Glutamatergic neuron (in vitro differentiated cells): ENCODE data around the gene PI4K2A. TPM values are rescaled to one million over a fixed set of nuclear protein-coding genes. Genes with fewer than 3 reads are reported as not detected.
A peak's percentile ranks its signal among the peaks of the same experiment; 100 is the strongest.
"Not testable (repeated sequence)": the region's sequence is repeated elsewhere in the genome, so short reads cannot be mapped to it uniquely, and the experiment has no call there.

Source experiments
- DNase-seq: peaks from one replicate; pipeline ENCODE4 v3.0.0; 2022
- H3K27ac Mint-ChIP-seq: one replicate; pipeline ENCODE4 v1.8.0; 2020; ENCODE audit warnings: mild to moderate bottlenecking, mixed read lengths, inconsistent platforms; ENCODE audit not compliant: unreplicated experiment
- H3K27me3 Mint-ChIP-seq: one replicate; pipeline ENCODE4 v1.8.0; 2020; ENCODE audit warnings: mild to moderate bottlenecking, moderate library complexity, mixed read lengths, inconsistent platforms; ENCODE audit not compliant: unreplicated experiment
- H3K36me3 Mint-ChIP-seq: one replicate; pipeline ENCODE4 v1.8.0; 2020; ENCODE audit warnings: mild to moderate bottlenecking, mixed read lengths, inconsistent platforms; ENCODE audit not compliant: unreplicated experiment
- H3K4me1 Mint-ChIP-seq: one replicate; pipeline ENCODE4 v1.8.0; 2020; ENCODE audit warnings: mild to moderate bottlenecking, low read depth, mixed read lengths, inconsistent platforms; ENCODE audit not compliant: unreplicated experiment
- H3K4me3 Mint-ChIP-seq: one replicate; pipeline ENCODE4 v1.8.0; 2020; ENCODE audit warnings: mild to moderate bottlenecking, mixed read lengths, inconsistent platforms; ENCODE audit not compliant: unreplicated experiment
- H3K9me3 Mint-ChIP-seq: one replicate; pipeline ENCODE4 v1.8.0; 2020; ENCODE audit warnings: mild to moderate bottlenecking, moderate library complexity, mixed read lengths, inconsistent platforms; ENCODE audit not compliant: unreplicated experiment
- CTCF ChIP-seq: fragments of 200-600 bp; sonication (generic); IDR thresholded peaks from one replicate; pipeline ENCODE4 v1.5.0; 2021; ENCODE audit not compliant: partially characterized antibody, unreplicated experiment
- total RNA-seq: library from RNA; stranded (reverse); fragmentation: NEBNext Ultra II Directional; extraction: Animal tissue kit (Norgen Biotek cat#: 25700); gene quantifications from one replicate; pipeline ENCODE4 v1.2.1, GENCODE V29; 2021; ENCODE audit not compliant: unreplicated experiment

The PI4K2A gene
- total RNA-seq, 1 donor from 2014 or later: 17.9 TPM

GRCh38 chr10:97648562-97649404 lies 8.3 kb downstream of the PI4K2A start:
- H3K9me3 Mint-ChIP-seq: no peaks in the 10 kb centered on the region
- H3K27me3 Mint-ChIP-seq: no peaks in the 10 kb centered on the region
- DNase-seq: no peak
- no peak for TF ChIP-seq CTCF
- no peaks in the 10 kb centered on the region for H3K36me3 Mint-ChIP-seq
- no peak overlapping the region for H3K4me3 Mint-ChIP-seq
- peak overlapping the region; percentile 22 for H3K27ac Mint-ChIP-seq
- peaks cover 6% of the 10 kb centered on the region for H3K4me1 Mint-ChIP-seq

- not testable (repeated sequence) for H3K36me3 Mint-ChIP-seq, H3K9me3 Mint-ChIP-seq, DNase-seq, H3K4me1 Mint-ChIP-seq, H3K27me3 Mint-ChIP-seq, H3K27ac Mint-ChIP-seq, H3K4me3 Mint-ChIP-seq
These were observed 8.9 kb downstream of the PI4K2A start for GRCh38 chr10:97649405-97649750.

- Mint-ChIP-seq H3K4me3 (no peak overlapping the region), H3K36me3 (no peaks in the 10 kb centered on the region), H3K27me3 (no peaks in the 10 kb centered on the region), H3K27ac (no peak overlapping the region), H3K9me3 (no peaks in the 10 kb centered on the region), H3K4me1 (peaks cover 6% of the 10 kb centered on the region)
- no peak for DNase-seq
- no peak for TF ChIP-seq CTCF
These were observed 10.3 kb downstream of the PI4K2A start for GRCh38 chr10:97650726-97651125.

- H3K27ac Mint-ChIP-seq: no peak overlapping the region
- no peak overlapping the region for H3K4me3 Mint-ChIP-seq
- H3K36me3 Mint-ChIP-seq: no peaks in the 10 kb centered on the region
- H3K9me3 Mint-ChIP-seq: no peaks in the 10 kb centered on the region
- no peak for TF ChIP-seq CTCF
- no peak for DNase-seq
- H3K4me1 Mint-ChIP-seq: peaks cover 6% of the 10 kb centered on the region
- H3K27me3 Mint-ChIP-seq: no peaks in the 10 kb centered on the region
These were observed 11.3 kb downstream of the PI4K2A start for GRCh38 chr10:97651773-97652172.

- Mint-ChIP-seq H3K4me3 (no peak overlapping the region), H3K9me3 (no peaks in the 10 kb centered on the region), H3K27me3 (peaks cover 4% of the 10 kb centered on the region), H3K36me3 (no peaks in the 10 kb centered on the region), H3K27ac (no peak overlapping the region), H3K4me1 (peaks cover 7% of the 10 kb centered on the region)
- no peak for DNase-seq
- no peak for TF ChIP-seq CTCF
These were observed 16.3 kb downstream of the PI4K2A start for GRCh38 chr10:97656777-97657176.
